Colonic mucosa (tissue), 4 donors: ENCODE results near the gene SAMD14. TPM values are rescaled to one million over a fixed set of nuclear protein-coding genes. Genes with fewer than 3 reads are reported as not detected.
A peak's percentile ranks its signal among the peaks of the same experiment; 100 is the strongest.

Source experiments
- DNase-seq: peaks from one replicate; pipeline ENCODE4 v3.0.0-alpha.2; 2020
- H3K27ac ChIP-seq: fragments of 200-600 bp; one replicate; pipeline ENCODE4 v1.8.0; 2021
- H3K27me3 ChIP-seq: fragments of 200-600 bp; one replicate; pipeline ENCODE4 v1.8.0; 2021
- H3K36me3 ChIP-seq: fragments of 200-600 bp; one replicate; pipeline ENCODE4 v1.8.0; 2021
- H3K4me1 ChIP-seq: fragments of 200-600 bp; one replicate; pipeline ENCODE4 v1.8.0; 2021; ENCODE audit warnings: mild to moderate bottlenecking
- H3K4me3 ChIP-seq: fragments of 200-600 bp; one replicate; pipeline ENCODE4 v1.8.0; 2021
- H3K9ac ChIP-seq, 2 donors: one replicate each; pipeline ENCODE4 v1.7.0; 2013; ENCODE audit warnings: control low read depth in 2 of 2, low read depth in 2 of 2, low read length in 2 of 2
- H3K9me3 ChIP-seq: fragments of 200-600 bp; one replicate; pipeline ENCODE4 v1.8.0; 2021
- CTCF ChIP-seq: fragments of 200-600 bp; IDR thresholded peaks from one replicate; pipeline ENCODE4 v1.8.0; 2022; ENCODE audit warnings: antibody characterized with exemption, mild to moderate bottlenecking
- intact Hi-C: fragments of 100-400 bp; cut with DNase I; formaldehyde crosslinking; loops from one replicate; pipeline ENCODE4 v1.14.1; 2022
- total RNA-seq, 2 donors: library from RNA; stranded (reverse); fragmentation: NEBNext Ultra II Directional in 1 of 2; extraction: Animal tissue kit (Norgen Biotek cat#: 25700) in 1 of 2; gene quantifications; one replicate each; pipeline ENCODE4 v1.2.1, GENCODE V29; 2021
- donor health status: healthy.
- donor health status: DM: no; HTN: no; CAD: no.
- donor health status: DM: no; HTN: no; CAD: no.

SAMD14 gene
- total RNA-seq, 2 donors from 2014 or later, result 0.77 to 2.3 TPM

GRCh38 chr17:50070908-50071680 is 58.9 kb downstream of the SAMD14 start:
- H3K9me3 ChIP-seq, result no peaks in the 10 kb centered on the region
- no peaks in the 10 kb centered on the region for H3K4me1 ChIP-seq
- peaks cover 18% of the 10 kb centered on the region for H3K36me3 ChIP-seq
- H3K4me3 ChIP-seq, result no peak overlapping the region
- no peak for TF ChIP-seq CTCF
- intact Hi-C loops, result no loop called here
- no peak for DNase-seq
- H3K27ac ChIP-seq, result no peak overlapping the region
- no peaks in the 10 kb centered on the region for H3K27me3 ChIP-seq
- H3K9ac ChIP-seq, result no peak overlapping the region

GRCh38 chr17:50067996-50068395 is 62.0 kb downstream of the SAMD14 start:
- Histone ChIP-seq H3K36me3 (peaks cover 13% of the 10 kb centered on the region), H3K4me1 (no peaks in the 10 kb centered on the region), H3K27ac (no peak overlapping the region), H3K9me3 (no peaks in the 10 kb centered on the region), H3K4me3 (no peak overlapping the region), H3K27me3 (no peaks in the 10 kb centered on the region), H3K9ac (no peak overlapping the region)
- TF ChIP-seq CTCF, result no peak
- DNase-seq, result no peak
- intact Hi-C loops, result no loop called here

GRCh38 chr17:50066995-50067394 is 63.0 kb downstream of the SAMD14 start:
- no peak overlapping the region for H3K27ac ChIP-seq
- peaks cover 10% of the 10 kb centered on the region for H3K4me1 ChIP-seq
- H3K27me3 ChIP-seq, result no peaks in the 10 kb centered on the region
- no peak overlapping the region for H3K9ac ChIP-seq
- intact Hi-C loops, result no loop called here
- H3K36me3 ChIP-seq, result peaks cover 13% of the 10 kb centered on the region
- no peak overlapping the region for H3K4me3 ChIP-seq
- no peak for TF ChIP-seq CTCF
- no peaks in the 10 kb centered on the region for H3K9me3 ChIP-seq
- DNase-seq, result no peak

- peak overlapping the region; percentile 53 for H3K27ac ChIP-seq
- H3K9ac ChIP-seq, result no peak overlapping the region
- intact Hi-C loops, result no loop called here
- H3K27me3 ChIP-seq, result no peaks in the 10 kb centered on the region
- H3K9me3 ChIP-seq, result no peaks in the 10 kb centered on the region
- DNase-seq, result no peak
- H3K4me3 ChIP-seq, result no peak overlapping the region
- peaks cover 7% of the 10 kb centered on the region for H3K36me3 ChIP-seq
- no peak for TF ChIP-seq CTCF
- peaks cover 27% of the 10 kb centered on the region for H3K4me1 ChIP-seq
These were observed 64.9 kb downstream of the SAMD14 start for GRCh38 chr17:50065056-50065455.

GRCh38 chr17:50064253-50065001 is 65.5 kb downstream of the SAMD14 start:
- TF ChIP-seq CTCF, result no peak
- Histone ChIP-seq H3K27ac (peak overlapping the region; percentile 53), H3K9me3 (no peaks in the 10 kb centered on the region), H3K36me3 (peaks cover 7% of the 10 kb centered on the region), H3K4me3 (no peak overlapping the region), H3K27me3 (no peaks in the 10 kb centered on the region), H3K4me1 (peaks cover 29% of the 10 kb centered on the region), H3K9ac (no peak overlapping the region)
- no peak for DNase-seq
- intact Hi-C loops, result no loop called here
